Glutamatergic neuron (in vitro differentiated cells): ENCODE results near the gene TRPV2. TPM values are rescaled to one million over a fixed set of nuclear protein-coding genes. Genes with fewer than 3 reads are reported as not detected.

Source experiments
- DNase-seq: peaks from one replicate; pipeline ENCODE4 v3.0.0; 2022
- H3K27ac Mint-ChIP-seq: one replicate; pipeline ENCODE4 v1.8.0; 2020; ENCODE audit warnings: mild to moderate bottlenecking, mixed read lengths, inconsistent platforms; ENCODE audit not compliant: unreplicated experiment
- H3K27me3 Mint-ChIP-seq: one replicate; pipeline ENCODE4 v1.8.0; 2020; ENCODE audit warnings: mild to moderate bottlenecking, moderate library complexity, mixed read lengths, inconsistent platforms; ENCODE audit not compliant: unreplicated experiment
- H3K36me3 Mint-ChIP-seq: one replicate; pipeline ENCODE4 v1.8.0; 2020; ENCODE audit warnings: mild to moderate bottlenecking, mixed read lengths, inconsistent platforms; ENCODE audit not compliant: unreplicated experiment
- H3K4me1 Mint-ChIP-seq: one replicate; pipeline ENCODE4 v1.8.0; 2020; ENCODE audit warnings: mild to moderate bottlenecking, low read depth, mixed read lengths, inconsistent platforms; ENCODE audit not compliant: unreplicated experiment
- H3K4me3 Mint-ChIP-seq: one replicate; pipeline ENCODE4 v1.8.0; 2020; ENCODE audit warnings: mild to moderate bottlenecking, mixed read lengths, inconsistent platforms; ENCODE audit not compliant: unreplicated experiment
- H3K9me3 Mint-ChIP-seq: one replicate; pipeline ENCODE4 v1.8.0; 2020; ENCODE audit warnings: mild to moderate bottlenecking, moderate library complexity, mixed read lengths, inconsistent platforms; ENCODE audit not compliant: unreplicated experiment
- CTCF ChIP-seq: fragments of 200-600 bp; sonication (generic); IDR thresholded peaks from one replicate; pipeline ENCODE4 v1.5.0; 2021; ENCODE audit not compliant: partially characterized antibody, unreplicated experiment
- total RNA-seq: library from RNA; stranded (reverse); fragmentation: NEBNext Ultra II Directional; extraction: Animal tissue kit (Norgen Biotek cat#: 25700); gene quantifications from one replicate; pipeline ENCODE4 v1.2.1, GENCODE V29; 2021; ENCODE audit not compliant: unreplicated experiment

Gene TRPV2
- total RNA-seq, 1 donor from 2014 or later, result 27.0 TPM

GRCh38 chr17:16434662-16435061 lies 19.3 kb downstream of the TRPV2 start:
- H3K4me3 Mint-ChIP-seq, result no peak overlapping the region
- TF ChIP-seq CTCF, result no peak
- H3K9me3 Mint-ChIP-seq, result peaks cover 14% of the 10 kb centered on the region
- no peak for DNase-seq
- H3K4me1 Mint-ChIP-seq, result peaks cover 7% of the 10 kb centered on the region
- peaks cover 6% of the 10 kb centered on the region for H3K36me3 Mint-ChIP-seq
- no peak overlapping the region for H3K27ac Mint-ChIP-seq
- H3K27me3 Mint-ChIP-seq, result peaks cover 17% of the 10 kb centered on the region

GRCh38 chr17:16435925-16436886 lies 20.8 kb downstream of the TRPV2 start:
- DNase-seq, result no peak
- Mint-ChIP-seq H3K4me1 (peaks cover 11% of the 10 kb centered on the region), H3K27me3 (peaks cover 19% of the 10 kb centered on the region), H3K36me3 (peaks cover 6% of the 10 kb centered on the region), H3K4me3 (peak overlapping the region; percentile 5), H3K27ac (peak overlapping the region; percentile 40), H3K9me3 (peaks cover 14% of the 10 kb centered on the region)
- TF ChIP-seq CTCF, result no peak

- Mint-ChIP-seq H3K4me3 (peak overlapping the region; percentile 20), H3K27ac (peak overlapping the region; percentile 8), H3K4me1 (peaks cover 14% of the 10 kb centered on the region), H3K27me3 (peaks cover 19% of the 10 kb centered on the region), H3K9me3 (peaks cover 14% of the 10 kb centered on the region), H3K36me3 (peaks cover 6% of the 10 kb centered on the region)
- TF ChIP-seq CTCF, result no peak
- DNase-seq, result no peak
Observed at GRCh38 chr17:16437083-16437482, 21.7 kb downstream of the TRPV2 start.

GRCh38 chr17:16438173-16438556 lies 22.8 kb downstream of the TRPV2 start:
- no peak for DNase-seq
- H3K9me3 Mint-ChIP-seq, result peaks cover 12% of the 10 kb centered on the region
- H3K4me3 Mint-ChIP-seq, result peak overlapping the region; percentile 98
- peaks cover 6% of the 10 kb centered on the region for H3K36me3 Mint-ChIP-seq
- H3K27ac Mint-ChIP-seq, result peak overlapping the region; percentile 99
- H3K4me1 Mint-ChIP-seq, result peaks cover 24% of the 10 kb centered on the region
- TF ChIP-seq CTCF, result no peak
- H3K27me3 Mint-ChIP-seq, result peaks cover 19% of the 10 kb centered on the region
